NOMO-1 (cell line): ENCODE measurements around the gene FADD.
"Not testable (repeated sequence)": the region's sequence is repeated elsewhere in the genome, so short reads cannot be mapped to it uniquely, and the experiment has no call there.

ENCODE experiments used
- DNase-seq, 2 experiments: peaks; one replicate each; lab custom pipeline; 2025; ENCODE audit not compliant: unreplicated experiment in 2 of 2; lab: John Stamatoyannopoulos, UW

FADD gene

DNA sequence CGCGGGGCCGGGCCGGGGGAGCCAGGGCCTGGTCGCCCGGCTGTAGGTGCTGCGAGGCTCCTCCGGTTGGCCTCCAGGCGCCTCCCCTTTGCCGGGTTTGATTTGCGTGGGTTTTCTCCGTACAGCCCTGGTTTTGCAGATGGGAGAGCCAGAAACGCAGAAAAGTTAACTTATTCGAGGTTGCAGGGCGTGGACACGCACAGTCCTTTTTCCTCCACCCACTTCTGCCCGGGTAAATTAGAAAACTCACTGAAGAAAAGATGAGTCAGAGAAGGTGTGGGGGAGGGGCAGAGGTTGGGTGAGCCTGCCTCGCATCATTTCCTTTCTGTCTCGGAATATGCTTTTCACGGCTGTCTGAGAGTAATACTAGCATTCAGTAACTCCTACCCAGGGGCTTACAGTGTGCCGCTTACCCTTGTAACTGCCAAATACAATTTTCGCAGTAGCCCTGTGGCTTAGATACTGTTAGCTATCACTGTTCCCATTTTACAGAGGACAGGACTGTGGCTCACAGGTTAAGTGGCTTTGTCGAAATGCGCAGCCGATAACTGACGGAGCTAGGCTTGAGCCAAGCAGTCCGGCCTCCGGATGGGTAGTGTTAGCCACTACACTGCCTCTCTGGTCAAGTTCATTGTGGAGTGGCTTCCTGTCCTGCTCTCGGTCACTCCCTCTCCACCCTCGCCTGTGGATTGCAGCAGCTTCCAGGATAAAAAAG is 812 bp downstream of the FADD start:
- peak; percentile 79 to 90 for DNase-seq

DNA sequence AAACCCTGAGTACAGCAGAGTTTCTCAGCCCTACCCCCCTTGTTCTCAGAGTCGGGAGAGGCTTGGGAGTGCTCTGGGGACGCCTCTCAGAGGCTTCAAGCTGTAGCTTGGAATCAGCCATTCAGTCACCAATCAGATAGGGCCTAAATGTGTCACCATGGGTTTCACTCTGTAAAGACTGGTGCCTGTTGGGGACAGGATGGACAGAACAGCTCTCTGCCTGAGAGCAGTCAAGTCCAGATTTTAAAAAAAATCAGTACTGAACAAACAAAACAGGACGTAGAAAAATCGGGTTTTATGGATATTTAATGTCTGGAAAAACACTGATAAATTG is 1.3 kb downstream of the FADD start:
- no peak for DNase-seq

DNA sequence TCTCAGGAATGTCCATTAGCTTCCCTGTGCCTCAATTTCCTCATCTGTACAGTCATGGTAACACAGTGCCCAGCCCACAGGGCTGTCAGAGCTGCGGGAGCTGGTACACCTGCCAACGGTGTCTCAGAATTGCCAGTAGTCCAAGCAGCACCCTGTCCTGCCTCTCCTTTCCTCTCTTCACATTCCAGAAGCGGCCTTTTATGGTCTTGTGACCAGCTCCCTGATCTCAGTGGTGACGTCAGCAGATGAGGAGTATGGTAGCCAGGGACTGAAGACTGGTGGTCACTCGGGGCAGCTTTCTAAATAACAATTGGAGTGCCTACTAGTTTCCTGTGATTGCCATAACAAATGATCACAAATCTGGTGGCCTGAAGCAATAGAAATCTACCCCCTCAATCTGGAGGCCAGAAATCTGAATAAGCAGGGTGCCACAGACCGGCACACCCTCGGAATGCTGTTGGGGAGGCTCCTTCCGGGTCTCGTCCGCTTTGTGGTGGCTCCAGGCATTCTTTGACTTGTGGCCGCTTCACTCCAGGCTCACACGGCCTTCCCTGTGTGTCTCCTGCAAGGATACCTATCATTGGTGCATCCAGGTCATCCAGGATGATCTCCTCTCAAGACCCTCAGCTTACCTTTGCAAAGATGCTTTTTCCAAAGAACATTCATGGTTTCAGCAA is 2.1 kb downstream of the FADD start:
- no peak for DNase-seq

DNA sequence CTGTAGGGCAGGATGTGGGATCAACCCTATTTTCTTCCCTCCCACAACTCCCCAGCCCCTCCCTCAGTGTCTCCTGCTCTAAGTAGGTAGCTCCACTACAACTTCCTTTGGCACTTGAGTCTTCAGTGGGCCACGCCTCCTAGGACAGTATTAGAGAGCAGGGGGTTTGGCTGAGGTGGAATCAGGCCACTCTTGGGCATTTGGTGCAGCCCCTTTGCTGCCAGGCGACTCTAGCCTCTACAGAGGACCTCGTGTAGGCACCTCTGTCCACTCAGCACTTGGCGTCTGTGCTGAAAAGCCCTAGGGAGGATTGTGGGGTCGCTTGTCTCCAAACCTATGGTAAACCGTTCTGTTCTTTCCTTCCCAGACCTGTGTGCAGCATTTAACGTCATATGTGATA is 2.7 kb downstream of the FADD start:
- DNase-seq, result no peak

DNA sequence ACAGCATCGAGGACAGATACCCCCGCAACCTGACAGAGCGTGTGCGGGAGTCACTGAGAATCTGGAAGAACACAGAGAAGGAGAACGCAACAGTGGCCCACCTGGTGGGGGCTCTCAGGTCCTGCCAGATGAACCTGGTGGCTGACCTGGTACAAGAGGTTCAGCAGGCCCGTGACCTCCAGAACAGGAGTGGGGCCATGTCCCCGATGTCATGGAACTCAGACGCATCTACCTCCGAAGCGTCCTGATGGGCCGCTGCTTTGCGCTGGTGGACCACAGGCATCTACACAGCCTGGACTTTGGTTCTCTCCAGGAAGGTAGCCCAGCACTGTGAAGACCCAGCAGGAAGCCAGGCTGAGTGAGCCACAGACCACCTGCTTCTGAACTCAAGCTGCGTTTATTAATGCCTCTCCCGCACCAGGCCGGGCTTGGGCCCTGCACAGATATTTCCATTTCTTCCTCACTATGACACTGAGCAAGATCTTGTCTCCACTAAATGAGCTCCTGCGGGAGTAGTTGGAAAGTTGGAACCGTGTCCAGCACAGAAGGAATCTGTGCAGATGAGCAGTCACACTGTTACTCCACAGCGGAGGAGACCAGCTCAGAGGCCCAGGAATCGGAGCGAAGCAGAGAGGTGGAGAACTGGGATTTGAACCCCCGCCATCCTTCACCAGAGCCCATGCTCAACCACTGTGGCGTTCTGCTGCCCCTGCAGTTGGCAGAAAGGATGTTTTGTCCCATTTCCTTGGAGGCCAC is 3.3 kb downstream of the FADD start:
- DNase-seq, result no peak

DNA sequence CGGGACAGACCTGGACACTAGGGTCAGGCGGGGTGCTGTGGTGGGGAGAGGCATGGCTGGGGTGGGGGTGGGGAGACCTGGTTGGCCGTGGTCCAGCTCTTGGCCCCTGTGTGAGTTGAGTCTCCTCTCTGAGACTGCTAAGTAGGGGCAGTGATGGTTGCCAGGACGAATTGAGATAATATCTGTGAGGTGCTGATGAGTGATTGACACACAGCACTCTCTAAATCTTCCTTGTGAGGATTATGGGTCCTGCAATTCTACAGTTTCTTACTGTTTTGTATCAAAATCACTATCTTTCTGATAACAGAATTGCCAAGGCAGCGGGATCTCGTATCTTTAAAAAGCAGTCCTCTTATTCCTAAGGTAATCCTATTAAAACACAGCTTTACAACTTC is 3.9 kb downstream of the FADD start:
- no peak for DNase-seq

DNA sequence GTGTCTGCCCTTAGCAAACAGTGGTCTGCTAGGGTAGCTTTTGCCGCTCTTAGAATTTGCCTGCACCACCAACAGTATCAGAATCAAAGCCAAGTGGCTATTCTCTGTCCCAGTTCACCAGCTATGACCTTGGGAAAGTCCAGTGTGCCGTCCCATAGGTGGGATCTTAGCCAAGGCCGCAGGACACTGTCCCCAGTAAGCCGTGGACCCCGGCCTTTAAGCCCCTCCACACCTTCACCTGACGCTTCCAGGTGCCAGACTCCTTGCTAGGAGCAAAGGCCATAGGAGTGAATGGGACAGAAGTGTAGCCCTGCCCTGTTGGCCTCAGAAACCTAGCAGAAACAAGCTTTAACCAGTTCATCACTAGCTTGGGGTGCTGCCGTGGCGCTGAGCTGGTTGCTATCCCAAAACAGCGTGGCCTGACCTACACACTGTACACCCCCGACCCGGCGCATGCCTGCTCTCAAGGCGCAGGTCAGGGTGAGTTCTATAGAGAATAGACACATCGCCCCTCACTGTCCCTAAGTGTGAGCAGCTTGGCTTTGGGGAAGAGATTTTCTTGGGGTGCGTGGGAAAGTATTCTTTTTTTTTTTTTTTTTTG is 4.5 kb downstream of the FADD start:
- no peak for DNase-seq

DNA sequence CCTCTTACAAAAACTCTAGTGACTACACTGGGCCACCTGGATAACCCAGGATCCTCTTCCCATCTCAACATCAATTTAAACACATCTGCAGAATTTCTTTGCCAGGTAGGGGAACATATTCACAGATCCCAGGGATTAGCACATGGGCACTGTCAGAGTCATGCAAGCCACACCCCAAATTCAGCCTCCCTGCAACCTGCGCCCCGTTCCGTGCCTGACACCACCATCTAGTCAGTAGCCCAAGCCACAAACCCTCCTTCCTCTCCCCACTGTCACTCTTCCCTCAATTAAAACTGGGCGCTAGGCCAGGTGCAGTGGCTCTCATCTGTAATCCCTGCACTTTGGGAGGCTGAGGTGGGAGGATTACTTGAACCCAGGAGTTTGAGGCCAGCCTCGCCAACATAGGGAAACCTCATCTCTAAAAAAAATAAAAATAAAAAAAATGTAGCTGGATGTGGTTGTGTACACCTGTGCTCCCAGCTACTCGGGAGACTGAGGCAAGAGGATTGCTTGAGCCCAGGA is 6.4 kb downstream of the FADD start:
- DNase-seq, result no peak

DNA sequence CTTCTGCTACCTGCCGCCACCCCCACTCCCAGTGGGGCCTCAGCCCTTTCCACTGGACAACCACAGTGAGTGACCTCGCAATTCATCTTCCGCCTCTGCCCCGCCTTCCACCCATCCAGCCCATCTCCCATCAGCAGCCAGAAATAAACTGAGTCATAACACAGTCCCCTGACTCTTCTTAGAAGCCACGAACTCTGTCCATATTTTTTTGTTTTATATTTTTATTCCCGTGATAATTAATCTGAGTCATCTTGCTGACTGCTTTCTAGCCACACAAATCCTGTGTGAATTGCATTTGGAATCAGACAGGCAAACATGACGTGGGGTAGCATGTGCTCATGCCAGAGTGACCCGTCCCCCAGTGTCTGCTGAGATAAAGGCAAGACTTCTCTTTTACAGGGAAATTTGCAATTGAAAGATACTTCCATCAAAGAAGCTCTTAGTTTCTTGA is 7.0 kb downstream of the FADD start:
- no peak for DNase-seq

DNA sequence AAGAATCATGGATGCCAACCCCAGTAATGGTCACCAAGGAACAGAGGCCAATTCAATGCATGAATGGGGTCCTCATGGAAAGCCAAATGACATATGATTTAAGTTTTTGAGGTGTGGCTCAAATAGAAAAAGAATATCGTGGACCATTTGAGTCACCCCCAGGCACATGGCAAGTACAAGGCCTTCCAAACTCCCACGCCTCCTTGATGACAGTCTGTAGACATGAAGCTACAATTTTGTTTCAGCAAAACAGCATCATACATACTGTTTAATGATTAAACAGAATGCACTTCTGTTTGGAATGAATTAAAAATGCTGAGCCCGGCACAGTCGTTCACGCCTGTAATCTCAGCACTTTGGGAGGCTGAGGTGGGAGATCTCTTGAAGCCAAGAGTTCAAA is 7.4 kb downstream of the FADD start:
- DNase-seq, result no peak

DNA sequence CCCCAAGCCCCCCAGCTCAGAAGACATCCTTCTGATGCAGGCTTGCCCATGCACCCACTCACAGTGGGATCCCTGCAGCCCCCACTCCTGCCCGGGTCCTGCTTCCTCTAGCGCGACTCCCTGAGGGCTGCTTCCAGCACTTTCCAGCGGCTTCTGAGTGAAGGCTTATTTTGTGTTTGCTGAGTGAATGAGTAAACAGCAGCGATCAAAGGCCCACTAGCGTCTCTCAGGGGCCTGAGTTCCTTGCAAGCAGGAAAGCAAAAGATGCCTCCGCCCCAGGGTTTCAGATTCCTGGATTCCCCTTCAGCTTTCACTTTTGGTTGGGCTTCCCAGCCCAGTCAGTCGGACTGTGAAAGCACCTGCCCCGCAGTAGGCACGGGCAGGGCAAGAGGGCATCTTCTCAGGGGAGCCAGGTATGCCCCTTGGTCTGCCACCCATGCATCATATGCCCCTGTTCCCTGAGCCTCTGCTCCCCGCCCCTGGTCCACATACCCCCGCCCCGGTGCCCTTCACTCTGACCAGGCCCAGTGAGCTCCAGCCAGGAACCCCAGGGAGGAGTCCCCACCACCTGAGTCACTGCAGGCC is 9.2 kb downstream of the FADD start:
- no peak for DNase-seq

DNA sequence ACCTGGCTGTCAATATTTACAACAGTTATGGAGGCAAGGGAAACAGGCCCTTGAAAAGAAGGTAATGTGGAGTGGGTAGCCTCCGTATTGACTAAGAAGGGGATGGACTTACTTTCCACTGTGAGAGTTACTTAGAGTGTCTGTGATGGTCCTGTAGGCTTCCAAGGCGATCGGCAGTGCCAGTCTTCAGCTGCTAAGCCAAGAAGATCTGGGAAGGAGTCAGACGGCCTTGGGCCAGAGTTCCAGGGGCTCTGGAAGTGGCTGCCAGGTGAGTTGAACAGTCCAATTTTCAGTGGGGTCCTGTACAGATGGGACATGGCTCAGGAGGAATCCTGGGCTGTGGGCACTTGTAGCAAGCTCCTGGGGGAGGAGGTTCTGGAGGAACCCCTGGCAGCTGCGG is 14.3 kb downstream of the FADD start:
- DNase-seq, result not testable (repeated sequence)

DNA sequence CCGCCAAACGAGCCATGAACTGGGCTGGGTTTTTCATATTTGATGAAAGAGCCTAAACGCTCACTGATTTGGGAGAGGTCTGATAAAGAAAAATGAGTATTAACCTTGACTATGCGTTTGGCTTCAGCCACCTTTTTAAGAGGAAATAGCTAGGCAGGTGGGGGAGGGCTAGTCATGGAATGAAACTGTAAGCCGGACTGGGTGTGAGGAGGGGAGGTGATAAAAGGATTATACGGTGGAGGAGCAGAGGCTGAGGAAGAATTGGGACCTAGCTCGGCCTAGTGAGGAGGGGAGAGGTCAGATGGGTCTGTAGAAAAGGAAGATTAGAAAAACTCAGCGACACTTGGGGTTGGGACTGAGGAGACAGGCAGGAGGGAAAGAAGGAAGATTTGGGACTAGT is 15.0 kb downstream of the FADD start:
- DNase-seq, result not testable (repeated sequence)

DNA sequence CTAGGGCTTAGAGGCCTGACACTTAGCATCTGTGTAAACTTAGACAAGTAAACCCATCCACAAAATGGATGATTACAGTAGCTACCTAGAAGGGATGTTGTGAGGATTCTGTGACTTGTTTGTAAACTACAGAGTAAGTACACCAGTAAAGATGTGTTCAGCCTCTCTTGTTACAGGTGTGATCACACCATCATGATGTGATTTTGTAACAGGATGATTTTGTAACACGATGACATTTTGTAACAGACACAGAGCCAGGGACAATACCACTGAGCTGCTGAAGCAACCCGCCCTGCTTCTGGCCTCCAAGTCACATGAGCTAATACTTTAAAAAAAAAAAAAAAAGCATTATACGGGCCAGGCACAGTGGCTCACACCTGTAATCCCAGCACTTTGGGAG is 17.0 kb downstream of the FADD start:
- DNase-seq, result peak; percentile 26 to 64

DNA sequence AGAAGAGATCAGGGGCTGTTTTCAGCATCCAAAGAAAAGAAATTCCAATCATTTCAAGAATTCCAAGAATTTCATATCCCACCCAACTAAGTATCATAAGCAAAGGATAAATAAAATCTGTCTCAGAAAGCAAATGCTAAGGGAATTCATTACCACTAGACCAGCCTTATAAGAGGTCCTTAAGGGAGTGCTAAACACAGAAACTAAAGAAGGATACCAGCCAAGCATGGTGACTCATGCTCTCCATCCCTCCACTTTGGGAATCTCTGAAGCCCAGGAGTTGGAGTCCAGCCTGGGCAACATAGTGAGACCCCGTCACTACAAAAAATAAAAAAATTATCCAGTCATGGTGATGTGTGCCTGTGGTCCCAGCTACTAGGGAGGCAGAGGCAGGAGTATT is 17.8 kb downstream of the FADD start:
- DNase-seq, result no peak

DNA sequence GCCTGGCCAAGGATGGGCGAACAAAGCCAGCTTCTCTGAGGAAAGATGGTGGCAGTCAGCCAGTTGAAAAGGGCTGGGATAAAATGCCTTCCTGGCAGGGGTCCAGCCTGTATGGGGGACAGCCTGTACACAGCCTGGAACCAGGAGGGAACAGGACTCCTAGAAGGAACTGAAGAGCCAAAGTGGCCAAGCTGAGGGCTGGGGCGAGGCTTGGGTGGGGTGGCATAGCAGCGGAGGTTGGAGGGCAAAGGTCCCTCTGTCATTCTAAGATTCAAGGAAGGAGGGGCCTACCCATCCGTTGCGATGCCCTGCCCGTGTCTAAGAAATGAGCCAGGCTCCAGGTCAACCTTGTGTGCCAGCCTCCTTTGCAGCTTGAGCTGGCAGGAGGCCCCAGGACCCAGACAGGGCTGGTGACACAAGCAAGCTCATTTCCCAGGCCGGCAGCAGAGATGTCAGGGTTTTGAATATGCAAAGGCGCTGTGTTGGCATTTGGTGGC is 22.6 kb downstream of the FADD start:
- DNase-seq, result no peak

DNA sequence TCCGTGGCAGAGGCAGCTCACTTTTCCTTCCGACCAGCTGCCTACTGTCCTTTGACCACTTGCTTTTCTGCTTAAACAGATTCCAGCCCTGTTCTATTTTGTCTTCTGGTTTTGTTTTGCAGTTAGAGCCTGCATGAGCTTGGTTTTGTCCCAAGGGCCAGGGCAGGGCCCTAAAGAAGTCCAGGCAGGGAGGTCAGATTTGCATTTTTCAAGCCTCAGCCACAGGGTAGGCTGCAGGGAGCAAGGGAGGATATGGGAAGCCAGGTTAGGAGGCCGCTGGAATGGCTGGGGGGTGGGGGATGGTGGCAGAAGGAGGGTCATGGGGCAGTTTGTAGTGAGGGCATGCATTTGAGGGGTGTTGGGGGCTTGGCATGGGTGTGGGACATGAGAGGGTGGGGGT is 23.1 kb downstream of the FADD start:
- DNase-seq, result no peak

DNA sequence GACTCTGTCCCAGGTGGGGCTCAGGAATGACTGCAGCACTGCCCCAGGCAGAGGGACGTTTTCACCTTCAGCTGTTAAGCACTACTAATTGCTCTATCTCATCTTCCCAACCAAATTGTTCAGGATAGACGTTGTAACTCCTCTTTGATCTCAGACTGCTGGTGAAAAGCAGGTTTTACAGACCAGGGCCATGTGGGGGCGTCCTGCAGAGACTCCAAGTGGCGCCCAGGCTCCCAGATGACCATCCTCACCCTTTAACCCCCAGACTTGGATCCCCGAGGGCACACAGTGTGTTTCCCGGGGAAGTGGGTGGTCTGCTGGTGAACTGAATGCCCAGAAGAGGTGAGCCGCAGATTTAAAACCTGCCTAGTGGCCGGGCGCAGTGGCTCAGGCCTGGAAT is 23.9 kb downstream of the FADD start:
- no peak for DNase-seq

DNA sequence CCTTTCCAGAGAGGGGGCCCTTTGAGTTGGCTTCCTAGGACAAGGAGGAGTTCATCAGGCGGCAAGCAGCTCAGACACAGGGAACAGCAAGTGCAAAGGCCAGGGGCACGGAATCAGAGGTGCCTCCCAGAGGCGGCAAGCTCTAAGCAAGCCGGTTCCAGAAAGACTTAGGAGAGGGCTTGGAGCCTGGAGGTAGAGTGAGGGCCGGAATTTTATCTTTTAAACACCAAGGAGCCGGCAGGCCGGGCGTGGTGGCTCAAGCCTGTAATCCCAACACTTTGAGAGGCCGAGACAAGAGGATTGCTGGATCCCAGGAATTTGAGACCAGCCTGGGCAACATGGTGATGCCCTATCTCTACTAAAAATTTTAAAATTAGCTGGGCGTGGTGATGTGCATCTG is 26.6 kb downstream of the FADD start:
- no peak for DNase-seq

DNA sequence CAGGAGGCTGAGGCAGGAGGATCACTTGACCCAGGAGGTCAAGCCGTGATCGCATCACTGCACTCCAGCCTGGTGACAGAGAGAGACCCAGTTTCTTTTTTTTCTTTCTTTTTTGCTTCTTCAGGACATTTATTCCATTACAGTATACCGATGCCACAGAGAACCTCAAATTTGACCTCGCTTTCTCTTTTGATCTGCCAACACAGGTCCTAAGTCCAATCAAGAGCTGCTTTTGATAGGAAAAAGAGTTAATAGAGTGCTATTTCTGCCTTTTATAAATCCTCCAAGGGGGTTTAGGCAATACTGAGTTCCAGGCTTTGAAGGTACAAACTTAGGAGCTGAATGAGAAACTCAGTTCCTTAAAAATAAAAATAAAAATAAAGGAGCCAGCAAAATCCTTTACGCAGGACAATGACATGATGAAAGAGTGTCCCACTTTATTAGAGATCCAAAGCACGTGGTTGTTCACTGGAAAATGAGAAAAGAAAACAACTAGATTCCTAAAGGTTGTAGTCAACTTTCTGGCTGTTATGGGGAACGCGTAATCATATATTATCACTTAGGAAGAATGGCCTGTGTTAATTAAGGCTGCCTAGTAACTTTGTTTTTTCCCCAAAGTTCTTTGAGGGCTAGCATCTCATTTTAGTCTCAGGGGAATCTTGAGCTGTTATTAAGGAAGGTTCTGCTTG is 27.2 kb downstream of the FADD start:
- DNase-seq, result no peak
